NCI-H524 treated with DMSO at 0.1 percent for 48 hours (cell line): ENCODE data around the gene GFOD2.

Experiments used
- DNase-seq: peaks from one replicate; lab custom pipeline; 2025; lab: John Stamatoyannopoulos, UW

GFOD2 gene

GRCh38 chr16:67731753-67732095 is 12.6 kb upstream of the GFOD2 start:
- no peak for DNase-seq

DNA sequence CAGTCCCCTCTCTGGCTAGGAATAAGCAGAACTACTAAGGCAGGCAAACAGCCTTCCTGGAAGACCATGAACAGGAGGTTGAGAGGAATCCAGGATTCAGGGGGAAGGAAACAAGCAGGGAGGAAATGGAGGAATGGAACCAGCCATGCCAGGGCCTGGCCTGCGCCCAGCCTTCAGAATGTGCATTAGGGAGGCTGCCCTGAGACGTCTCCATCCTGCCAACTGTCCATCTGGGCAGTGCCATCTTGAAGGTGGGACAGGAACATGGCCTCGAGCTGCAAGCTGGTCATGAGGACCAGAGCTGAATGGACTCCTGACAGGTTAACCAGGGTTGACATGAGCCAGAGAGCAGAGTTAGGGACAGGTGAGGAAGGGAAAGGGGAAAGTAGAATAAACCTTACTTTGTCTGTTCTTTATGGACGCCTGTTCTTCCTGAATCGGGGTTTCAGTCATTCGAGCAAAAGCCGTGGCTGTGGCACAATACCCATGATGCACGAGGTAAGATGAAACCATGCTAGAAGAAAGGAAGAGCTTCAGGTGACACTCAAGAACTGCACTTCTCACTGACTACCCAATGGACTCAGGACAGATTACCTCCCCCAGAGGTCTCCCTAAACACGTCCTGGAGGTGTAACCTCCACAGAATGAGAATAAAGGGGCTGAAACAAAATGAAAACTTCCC is 12.1 kb upstream of the GFOD2 start:
- DNase-seq, result no peak

GRCh38 chr16:67730326-67730725 is 11.2 kb upstream of the GFOD2 start:
- DNase-seq, result no peak

DNA sequence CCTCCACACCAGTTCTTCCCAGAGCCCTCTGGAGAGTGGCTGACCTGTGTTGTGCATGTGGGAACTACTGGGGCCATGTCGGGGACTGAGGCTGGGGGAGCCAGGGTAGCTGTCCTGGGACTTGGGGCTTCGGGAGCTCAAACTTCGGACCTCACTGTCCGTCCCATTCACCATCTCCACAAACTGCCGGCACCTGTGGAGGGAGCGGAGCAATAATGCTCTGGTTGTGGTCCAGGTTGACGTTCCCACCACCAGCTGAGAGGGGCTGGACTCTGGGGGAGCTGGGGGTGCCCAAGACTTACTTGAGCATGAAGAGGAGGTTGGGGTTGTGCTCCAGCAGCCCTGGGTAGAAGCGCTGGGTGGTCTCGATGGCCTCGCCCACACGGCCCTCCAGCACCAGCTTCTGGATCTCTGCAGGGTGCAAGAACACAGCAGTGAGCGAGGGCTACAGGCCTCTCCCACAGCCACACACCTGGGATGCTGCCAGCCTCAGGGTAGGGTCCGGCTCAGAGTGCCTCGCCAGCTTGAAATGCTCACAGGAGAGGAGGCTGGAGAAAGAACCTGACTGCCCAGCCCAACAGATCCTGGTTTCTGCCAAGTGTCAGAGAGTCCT is 10.6 kb upstream of the GFOD2 start:
- DNase-seq, result no peak

- no peak for DNase-seq
Observed at GRCh38 chr16:67727521-67728485, 8.7 kb upstream of the GFOD2 start.

- no peak for DNase-seq
Observed at GRCh38 chr16:67726106-67727034, 7.3 kb upstream of the GFOD2 start.

DNA sequence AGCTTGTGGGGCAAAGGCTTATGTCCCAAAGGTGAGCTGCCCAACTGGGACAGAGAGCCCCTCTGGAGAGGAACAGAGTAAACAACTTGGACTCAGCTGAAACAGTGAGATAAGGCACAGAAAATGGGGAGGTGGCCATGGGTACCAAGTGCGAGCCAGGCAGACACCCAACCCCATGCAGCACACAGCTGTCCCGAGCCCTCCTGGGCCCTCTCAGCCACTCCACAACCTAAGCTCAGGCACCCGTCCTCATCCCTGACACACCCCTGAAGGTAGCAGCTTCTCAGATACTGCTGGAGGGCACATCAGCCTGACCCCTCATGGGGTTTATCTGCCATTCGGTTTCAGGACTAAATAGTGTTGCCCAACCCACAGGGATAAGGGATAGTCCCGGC is 4.8 kb upstream of the GFOD2 start:
- DNase-seq, result no peak

- DNase-seq, result no peak
Observed at GRCh38 chr16:67723151-67723910, 4.2 kb upstream of the GFOD2 start.

- no peak for DNase-seq
Observed at GRCh38 chr16:67720236-67720635, 1.1 kb upstream of the GFOD2 start.

GRCh38 chr16:67719778-67720144 is 645 bp upstream of the GFOD2 start:
- DNase-seq, result no peak

DNA sequence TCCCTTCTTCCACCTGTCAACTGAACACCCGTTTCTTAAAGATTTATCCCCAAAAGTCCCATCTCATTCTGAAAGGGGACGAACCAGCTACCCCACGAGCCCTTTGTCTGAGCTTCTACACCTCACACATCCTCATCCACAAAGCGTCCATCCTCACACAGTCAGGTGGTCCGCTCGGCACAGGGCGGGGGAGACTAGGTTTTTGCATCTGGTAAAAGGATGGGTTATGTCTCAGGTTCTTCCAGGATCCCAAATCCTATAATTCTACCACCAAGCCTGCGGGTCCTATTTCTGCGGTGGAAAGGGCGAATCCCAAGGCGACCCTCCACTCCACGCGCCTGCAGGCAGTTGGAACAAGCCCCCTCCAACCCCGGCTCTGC is 458 bp downstream of the GFOD2 start:
- DNase-seq, result no peak

GRCh38 chr16:67716097-67716496 is 3.0 kb downstream of the GFOD2 start:
- DNase-seq, result no peak

DNA sequence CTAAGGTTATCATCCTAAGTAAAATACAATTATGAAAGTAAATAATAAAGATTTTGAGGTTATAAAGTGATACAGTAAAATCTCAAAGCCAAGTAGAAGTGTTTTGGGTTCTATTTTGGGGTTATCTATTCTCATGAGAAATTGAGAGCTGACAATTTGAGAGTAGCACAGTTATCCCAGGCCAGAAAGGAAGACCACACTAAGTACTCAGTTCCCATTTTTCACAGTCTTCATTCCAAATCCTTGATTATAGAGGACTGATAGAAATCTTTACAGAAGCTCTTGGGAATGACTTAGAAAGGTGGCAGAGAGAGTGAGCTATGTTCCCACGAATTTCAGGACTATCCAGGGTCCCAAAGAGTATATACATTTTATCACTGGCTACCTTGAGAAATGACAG is 4.6 kb downstream of the GFOD2 start:
- DNase-seq, result no peak

DNA sequence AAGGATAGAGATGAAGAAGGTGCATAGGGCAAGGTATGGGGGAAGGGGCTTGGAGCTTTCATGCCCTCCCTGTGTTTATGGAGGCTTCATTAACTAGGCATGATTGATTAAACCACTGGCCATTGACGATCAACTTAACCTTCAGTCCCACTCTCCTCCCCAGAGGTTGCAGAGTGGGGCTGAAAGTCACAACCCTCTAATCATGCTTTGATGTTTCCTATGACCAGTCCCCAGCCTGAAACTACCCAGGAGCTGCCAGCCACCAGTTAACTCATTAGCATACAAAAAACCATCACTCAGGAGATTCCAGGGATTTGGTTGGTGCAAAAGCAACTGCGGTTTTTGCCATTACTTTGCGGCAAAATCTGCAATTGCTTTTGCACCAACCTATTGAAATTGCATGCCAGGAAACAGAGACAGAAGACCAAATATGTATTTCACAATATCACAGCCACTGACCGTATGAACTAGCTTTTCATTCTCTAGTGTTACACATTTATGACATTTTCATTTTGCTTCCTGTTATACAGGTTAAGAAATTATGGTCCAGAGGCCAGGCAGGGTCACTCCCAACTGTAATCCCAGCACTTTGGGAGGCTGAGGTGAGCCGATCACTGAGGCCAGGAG is 5.4 kb downstream of the GFOD2 start:
- no peak for DNase-seq

DNA sequence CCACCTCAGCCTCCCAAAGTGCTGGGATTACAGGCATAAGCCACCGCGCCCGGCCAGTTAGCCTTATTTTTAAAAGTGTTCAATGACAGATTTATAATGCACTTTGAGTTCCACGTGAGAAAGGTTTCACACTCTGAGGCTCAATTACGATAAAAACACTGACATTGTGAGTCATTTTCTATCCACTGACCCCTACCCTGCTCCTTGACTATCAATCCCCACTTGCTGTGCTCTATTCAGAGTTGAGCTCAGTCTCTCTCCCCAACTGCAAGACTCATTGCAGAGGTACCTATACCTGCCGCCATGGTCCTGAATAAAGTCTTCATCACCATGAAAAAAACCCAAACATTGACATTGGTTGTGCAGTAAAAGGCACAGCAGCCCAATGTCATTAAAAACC is 8.5 kb downstream of the GFOD2 start:
- DNase-seq, result no peak

DNA sequence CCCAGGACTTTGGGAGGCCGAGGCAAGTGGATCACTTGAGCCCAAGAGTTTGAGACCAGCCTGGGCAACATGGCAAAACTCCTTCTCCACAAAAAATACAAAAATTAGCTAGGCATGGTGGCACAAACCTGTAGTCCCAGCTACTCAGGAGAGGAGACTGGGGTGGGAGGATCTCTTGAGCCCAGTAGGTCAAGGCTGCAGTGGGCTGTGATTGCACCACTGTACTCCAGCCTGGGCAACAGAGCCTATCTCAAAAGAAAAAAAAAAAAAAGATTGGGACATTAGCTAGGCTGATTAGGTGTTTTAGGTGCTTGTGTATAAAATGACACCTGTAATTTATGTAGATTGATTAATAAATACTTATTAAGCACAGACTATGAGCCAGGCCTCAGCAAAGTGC is 10.1 kb downstream of the GFOD2 start:
- DNase-seq, result no peak

GRCh38 chr16:67708368-67708771 is 10.7 kb downstream of the GFOD2 start:
- DNase-seq, result no peak

DNA sequence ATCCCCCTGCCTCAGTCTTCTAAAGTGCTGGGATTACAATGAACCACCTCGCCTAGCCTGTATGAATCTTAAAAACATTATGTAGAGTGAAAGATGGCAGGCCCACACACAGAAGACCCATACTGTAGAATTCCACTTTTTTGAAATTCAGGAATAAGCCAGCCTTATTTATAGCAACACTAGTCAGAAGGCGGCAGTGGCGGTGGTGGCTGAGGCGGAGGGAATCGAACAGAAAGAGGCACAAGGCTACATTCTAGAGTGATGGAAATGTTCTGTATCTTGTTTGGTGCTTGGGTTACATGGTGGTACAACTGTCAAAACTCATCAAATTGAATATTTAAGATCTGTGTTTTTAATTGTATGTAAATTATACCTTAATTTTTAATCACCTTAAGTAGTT is 11.3 kb downstream of the GFOD2 start:
- no peak for DNase-seq

DNA sequence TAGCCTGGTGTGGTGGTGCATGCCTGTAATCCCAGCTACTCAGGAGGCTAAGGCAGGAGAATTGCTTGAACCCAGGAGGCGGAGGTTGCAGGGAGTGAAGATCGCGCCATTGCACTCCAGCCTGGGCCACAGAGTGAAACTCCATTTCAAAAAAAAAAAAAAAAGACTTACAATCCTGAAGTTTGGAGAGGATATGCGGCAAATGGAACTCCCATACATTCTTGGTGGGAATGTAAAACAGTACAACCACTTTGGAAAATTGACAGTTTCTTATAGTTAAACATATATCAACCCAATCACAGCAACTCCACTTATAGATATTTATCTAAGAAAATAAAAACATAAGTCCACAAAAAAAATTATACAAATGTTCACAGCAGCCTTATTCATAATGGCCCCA is 11.9 kb downstream of the GFOD2 start:
- DNase-seq, result no peak

DNA sequence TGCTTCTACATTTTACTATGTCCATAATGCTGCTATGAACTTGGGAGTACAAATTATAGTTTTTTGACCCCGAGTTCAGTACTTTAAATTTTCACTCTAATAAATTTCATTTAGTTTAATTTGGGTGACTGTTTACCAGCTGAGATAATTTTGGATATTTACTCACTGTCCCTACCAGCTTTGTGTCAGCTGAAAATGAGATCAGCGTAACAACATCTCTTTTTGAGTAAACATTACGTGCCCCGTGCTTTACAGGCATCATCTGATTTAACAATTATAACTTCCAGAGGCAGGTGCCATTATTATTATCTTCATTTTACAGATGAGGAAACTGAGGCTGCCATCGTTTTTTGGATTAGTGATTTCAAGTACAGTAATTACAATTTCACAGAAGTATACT is 15.0 kb downstream of the GFOD2 start:
- no peak for DNase-seq

DNA sequence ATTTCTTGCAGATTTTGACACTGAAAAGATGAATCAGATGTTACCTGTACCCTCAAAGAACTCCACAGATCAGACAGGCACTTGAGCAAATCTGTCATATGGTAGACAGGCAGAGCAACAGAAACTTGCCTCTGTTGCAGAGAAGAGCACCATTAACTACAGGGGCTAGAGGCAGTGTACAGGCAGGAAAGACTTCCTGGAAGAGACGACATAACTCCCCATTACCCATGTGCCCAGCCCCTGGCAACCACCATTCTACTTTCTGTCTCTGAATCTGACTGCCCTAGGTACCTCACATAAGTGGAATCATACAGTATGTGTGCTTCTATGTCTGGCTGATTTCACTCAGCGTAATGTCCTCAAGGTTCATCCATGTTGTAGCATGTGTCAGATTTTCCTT is 15.5 kb downstream of the GFOD2 start:
- DNase-seq, result no peak
